ENCODE data around the gene PTOV1.
A peak's percentile ranks its signal among the peaks of the same experiment; 100 is the strongest.

The PTOV1 gene

DNA sequence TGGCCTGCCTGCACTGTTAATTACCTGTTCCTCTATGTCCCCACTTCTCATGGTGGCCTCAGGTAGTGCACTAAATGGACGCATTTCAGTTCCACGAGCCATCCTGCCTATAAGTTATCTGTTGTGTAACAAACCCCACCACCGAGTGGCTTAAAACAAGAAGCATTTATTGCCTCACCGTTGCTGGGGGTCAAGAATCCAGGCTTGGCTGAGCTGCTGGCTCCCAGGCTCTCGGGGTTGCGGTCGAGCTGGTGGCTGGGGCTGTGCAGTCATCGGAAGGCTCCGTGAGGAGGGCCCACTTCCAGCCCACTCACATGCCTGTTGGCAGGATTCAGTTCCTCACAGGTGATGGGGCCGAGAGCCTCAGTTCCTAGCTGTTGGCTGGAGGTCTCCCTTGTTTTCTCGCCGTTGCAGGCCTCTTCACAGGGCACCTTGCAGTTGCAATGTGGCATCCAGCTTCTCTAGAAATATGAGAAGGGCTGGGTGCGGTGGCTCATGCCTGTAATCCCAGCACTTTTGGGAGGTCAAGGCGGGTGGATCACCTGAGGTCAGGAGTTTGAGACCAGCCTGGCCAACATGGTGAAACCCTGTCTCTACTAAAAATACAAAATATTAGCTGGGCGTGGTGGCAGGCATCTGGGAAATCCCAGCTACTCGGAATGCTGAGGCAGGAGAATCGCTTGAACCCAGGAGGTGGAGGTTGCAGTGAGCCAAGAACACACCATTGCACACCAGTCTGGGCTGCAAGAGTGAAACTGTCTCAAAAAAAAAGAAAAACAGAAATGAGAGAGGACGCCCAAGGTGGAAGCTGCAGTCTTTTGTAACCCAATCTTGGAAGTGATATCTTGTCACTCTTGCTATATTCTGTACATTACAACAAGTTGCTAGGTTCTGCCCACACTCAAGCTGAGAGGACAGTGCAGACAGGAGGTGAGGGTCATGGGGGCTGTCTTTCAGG lies 6.5 kb upstream of the PTOV1 start:
- TF ChIP-seq BHLHE40 (IDR thresholded peaks at IDR 0.05; ENCODE audit: borderline replicate concordance): no peak
- TF ChIP-seq ELF4 (IDR thresholded peaks at IDR 0.05): no peak
- TF ChIP-seq FOXK2 (IDR thresholded peaks at IDR 0.05): no peak
- no peak for TF ChIP-seq SUZ12 (IDR thresholded peaks at IDR 0.05)
- no peak for TF ChIP-seq L3MBTL2 (conservative IDR thresholded peaks at IDR 0.05)
- no peak for TF ChIP-seq ZNF384 (IDR thresholded peaks at IDR 0.05)
- no peak for TF ChIP-seq CTBP1 (IDR thresholded peaks at IDR 0.05; ENCODE audit: borderline replicate concordance)
- ChIA-PET CTCF (no interaction called here), POLR2A (interaction anchor here (1.1 kb wide), 1 partner anchor 9 kb away, joined by 3 read pairs; no protein-coding TSS in a partner anchor)
- no peak for DNase-seq (ENCODE audit: extremely low spot score)

DNA sequence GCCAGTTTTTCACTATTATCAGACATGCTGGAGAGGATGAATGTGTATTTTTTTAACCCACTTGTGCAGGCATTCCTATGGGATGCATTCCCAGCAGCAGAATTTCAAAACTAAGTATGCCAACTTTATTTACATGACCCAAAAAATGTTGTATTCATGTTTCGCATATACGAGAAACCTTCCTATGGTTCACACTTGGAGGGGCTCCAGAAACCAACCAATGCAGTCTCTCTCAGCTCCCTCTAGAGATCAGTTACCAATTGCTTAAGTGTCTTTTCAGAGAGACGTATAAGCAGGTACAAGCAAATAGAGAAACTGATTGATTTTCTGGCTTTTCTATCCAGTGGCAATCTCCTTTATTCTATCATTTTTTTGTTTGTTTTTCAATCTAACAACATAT lies 5.5 kb upstream of the PTOV1 start:
- POLR2A ChIA-PET: no interaction called here
- TF ChIP-seq SP1 (IDR thresholded peaks at IDR 0.05) (no peak), ARNT (IDR thresholded peaks at IDR 0.05) (no peak), LEF1 (IDR thresholded peaks at IDR 0.05; ENCODE audit: borderline replicate concordance) (no peak), ZNF384 (IDR thresholded peaks at IDR 0.05) (no peak), CTBP1 (IDR thresholded peaks at IDR 0.05; ENCODE audit: borderline replicate concordance) (no peak), HDGF (IDR thresholded peaks at IDR 0.05; ENCODE audit: borderline replicate concordance) (no peak), TARDBP (IDR thresholded peaks at IDR 0.05) (no peak), FOXK2 (IDR thresholded peaks at IDR 0.05) (no peak), SUZ12 (IDR thresholded peaks at IDR 0.05) (no peak), BHLHE40 (IDR thresholded peaks at IDR 0.05; ENCODE audit: borderline replicate concordance) (no peak), L3MBTL2 (conservative IDR thresholded peaks at IDR 0.05) (no peak), FOXA1 (IDR thresholded peaks at IDR 0.05) (no peak), FOXM1 (IDR thresholded peaks at IDR 0.05; ENCODE audit: borderline replicate concordance) (no peak), ELF4 (IDR thresholded peaks at IDR 0.05) (no peak), PKNOX1 (IDR thresholded peaks at IDR 0.05) (no peak), NFRKB (IDR thresholded peaks at IDR 0.05) (no peak)

GRCh38 chr19:49846408-49846807 lies 4.6 kb upstream of the PTOV1 start:
- DNase-seq (ENCODE audit: extremely low spot score): no peak
- CTCF ChIA-PET: no interaction called here
- POLR2A ChIA-PET: interaction anchor here (1.3 kb wide), 1 partner anchor 19 kb away, joined by 3 read pairs; no protein-coding TSS in a partner anchor
- TF ChIP-seq ZNF384 (IDR thresholded peaks at IDR 0.05): no peak
- TF ChIP-seq ELF4 (IDR thresholded peaks at IDR 0.05): no peak
- no peak for TF ChIP-seq CTBP1 (IDR thresholded peaks at IDR 0.05; ENCODE audit: borderline replicate concordance)
- no peak for TF ChIP-seq NFRKB (IDR thresholded peaks at IDR 0.05)
- TF ChIP-seq SP1 (IDR thresholded peaks at IDR 0.05): no peak
- TF ChIP-seq SUZ12 (IDR thresholded peaks at IDR 0.05): no peak
- no peak for TF ChIP-seq LEF1 (IDR thresholded peaks at IDR 0.05; ENCODE audit: borderline replicate concordance)
- TF ChIP-seq BHLHE40 (IDR thresholded peaks at IDR 0.05; ENCODE audit: borderline replicate concordance): no peak
- no peak for TF ChIP-seq PKNOX1 (IDR thresholded peaks at IDR 0.05)
- no peak for TF ChIP-seq HDGF (IDR thresholded peaks at IDR 0.05; ENCODE audit: borderline replicate concordance)
- no peak for TF ChIP-seq FOXA1 (IDR thresholded peaks at IDR 0.05)
- no peak for TF ChIP-seq FOXK2 (IDR thresholded peaks at IDR 0.05)
- TF ChIP-seq TARDBP (IDR thresholded peaks at IDR 0.05): no peak
- no peak for TF ChIP-seq L3MBTL2 (conservative IDR thresholded peaks at IDR 0.05)
- no peak for TF ChIP-seq ARNT (IDR thresholded peaks at IDR 0.05)
- no peak for TF ChIP-seq FOXM1 (IDR thresholded peaks at IDR 0.05; ENCODE audit: borderline replicate concordance)

More for the DNA sequence above, 5.5 kb upstream of the PTOV1 start:
- CTCF ChIA-PET: interaction anchor here (0.5 to 0.7 kb wide), 2 partner anchors 128 to 1773 kb away, joined by 3 to 7 read pairs; no protein-coding TSS in a partner anchor
- DNase-seq (ENCODE audit: extremely low spot score): no peak

GRCh38 chr19:49847731-49848696 lies 2.9 kb upstream of the PTOV1 start:
- no peak for TF ChIP-seq CTBP1 (IDR thresholded peaks at IDR 0.05; ENCODE audit: borderline replicate concordance)
- TF ChIP-seq L3MBTL2 (conservative IDR thresholded peaks at IDR 0.05): peak; percentile 77
- CTCF ChIA-PET: no interaction called here
- POLR2A ChIA-PET: interaction anchor here (0.9 to 1.3 kb wide), 3 partner anchors 17 to 131 kb away, joined by 3 read pairs; no protein-coding TSS in a partner anchor
- no peak for DNase-seq (ENCODE audit: extremely low spot score)

GRCh38 chr19:49848938-49849337 lies 2.0 kb upstream of the PTOV1 start:
- TF ChIP-seq ELF4 (IDR thresholded peaks at IDR 0.05) (no peak), FOXM1 (IDR thresholded peaks at IDR 0.05; ENCODE audit: borderline replicate concordance) (no peak), ZNF384 (IDR thresholded peaks at IDR 0.05) (no peak), PKNOX1 (IDR thresholded peaks at IDR 0.05) (no peak), FOXK2 (IDR thresholded peaks at IDR 0.05) (no peak), L3MBTL2 (conservative IDR thresholded peaks at IDR 0.05) (no peak)

More at GRCh38 chr19:49848938-49849337, 2.0 kb upstream of the PTOV1 start:
- POLR2A ChIA-PET: interaction anchor here (0.9 to 2.4 kb wide), 3 partner anchors 16 to 131 kb away, joined by 3 to 14 read pairs (median 3); partner anchors contain the start of gene MED25
- no peak for DNase-seq (ENCODE audit: extremely low spot score)
- CTCF ChIA-PET: no interaction called here

All from HEK293T (cell line).